Subcutaneous abdominal adipose tissue (tissue), 5 donors: Measurements from ENCODE around the gene HEXIM1.

Source experiments
- H3K27ac ChIP-seq: one replicate; pipeline ENCODE4 v1.7.0; 2013; ENCODE audit warnings: low read depth, mild to moderate bottlenecking, inconsistent platforms, low read length, moderate library complexity
- H3K27me3 ChIP-seq, 5 donors: one replicate each; pipeline ENCODE4 v1.7.0; 2013; ENCODE audit warnings: low read length in 5 of 5, inconsistent platforms in 1 of 5; ENCODE audit not compliant: control insufficient read depth in 5 of 5, insufficient read depth in 4 of 5
- H3K36me3 ChIP-seq, 5 donors: one replicate each; pipeline ENCODE4 v1.7.0; 2013; ENCODE audit warnings: low read length in 5 of 5; ENCODE audit not compliant: control insufficient read depth in 5 of 5, insufficient read depth in 5 of 5
- H3K4me1 ChIP-seq, 5 donors: one replicate each; pipeline ENCODE4 v1.7.0; 2013; ENCODE audit warnings: low read length in 5 of 5, mild to moderate bottlenecking in 3 of 5, moderate library complexity in 1 of 5; ENCODE audit not compliant: control insufficient read depth in 5 of 5, insufficient read depth in 5 of 5
- H3K4me3 ChIP-seq, 5 donors: one replicate each; pipeline ENCODE4 v1.7.0; 2013; ENCODE audit warnings: low read length in 5 of 5, low read depth in 1 of 5
- H3K9ac ChIP-seq, 5 donors: one replicate each; pipeline ENCODE4 v1.7.0; 2013; ENCODE audit warnings: low read length in 5 of 5, mild to moderate bottlenecking in 4 of 5, moderate library complexity in 3 of 5
- H3K9me3 ChIP-seq, 5 donors: one replicate each; pipeline ENCODE4 v1.7.0; 2013; ENCODE audit warnings: low read length in 5 of 5; ENCODE audit not compliant: control insufficient read depth in 5 of 5
- donor health status: healthy.
- donor health status: healthy.
- donor health status: healthy.
- donor health status: healthy.
- donor health status: healthy.

HEXIM1 gene

GRCh38 chr17:45150911-45151809 is 2.9 kb downstream of the HEXIM1 start:
- H3K27me3 ChIP-seq = peaks cover 0 to 3% (median 0%) of the 10 kb centered on the region in 5 donors
- peaks cover 17 to 55% (median 51%) of the 10 kb centered on the region in 5 donors for H3K4me1 ChIP-seq
- H3K9ac ChIP-seq = peak overlapping the region; percentile 9 to 95 (median 44)
- H3K36me3 ChIP-seq = peaks cover 0 to 3% (median 0%) of the 10 kb centered on the region in 5 donors
- H3K27ac ChIP-seq = peak overlapping the region; percentile 82
- no peaks in the 10 kb centered on the region for H3K9me3 ChIP-seq
- peak overlapping the region; percentile 55 to 96 (median 94) for H3K4me3 ChIP-seq

GRCh38 chr17:45155029-45155428 is 6.8 kb downstream of the HEXIM1 start:
- Histone ChIP-seq H3K4me3 (no peak overlapping the region), H3K9ac (no peak overlapping the region), H3K36me3 (peaks cover 0 to 3% (median 0%) of the 10 kb centered on the region in 5 donors), H3K9me3 (no peaks in the 10 kb centered on the region), H3K4me1 (peaks cover 9 to 57% (median 50%) of the 10 kb centered on the region in 5 donors), H3K27me3 (no peaks in the 10 kb centered on the region), H3K27ac (no peak overlapping the region)

GRCh38 chr17:45155483-45155882 is 7.2 kb downstream of the HEXIM1 start:
- Histone ChIP-seq H3K36me3 (peaks cover 0 to 3% (median 0%) of the 10 kb centered on the region in 5 donors), H3K4me1 (peaks cover 9 to 54% (median 51%) of the 10 kb centered on the region in 5 donors), H3K4me3 (no peak overlapping the region), H3K27ac (no peak overlapping the region), H3K27me3 (no peaks in the 10 kb centered on the region), H3K9me3 (no peaks in the 10 kb centered on the region), H3K9ac (no peak overlapping the region)

- Histone ChIP-seq H3K36me3 (peaks cover 0 to 3% (median 0%) of the 10 kb centered on the region in 5 donors), H3K9ac (no peak overlapping the region), H3K4me3 (no peak overlapping the region), H3K27ac (no peak overlapping the region), H3K27me3 (no peaks in the 10 kb centered on the region), H3K4me1 (peaks cover 5 to 46% (median 44%) of the 10 kb centered on the region in 5 donors), H3K9me3 (no peaks in the 10 kb centered on the region)
Observed at GRCh38 chr17:45156242-45156641, 8.0 kb downstream of the HEXIM1 start.

GRCh38 chr17:45160447-45161287 is 12.4 kb downstream of the HEXIM1 start:
- Histone ChIP-seq H3K27ac (peak overlapping the region; percentile 100), H3K4me3 (peak overlapping the region; percentile 91 to 98 (median 97)), H3K27me3 (no peaks in the 10 kb centered on the region), H3K4me1 (peaks cover 4 to 44% (median 39%) of the 10 kb centered on the region in 5 donors), H3K9me3 (no peaks in the 10 kb centered on the region), H3K9ac (peak overlapping the region; percentile 98 to 100 (median 100)), H3K36me3 (peaks cover 0 to 5% (median 2%) of the 10 kb centered on the region in 5 donors)

GRCh38 chr17:45161288-45162024 is 13.2 kb downstream of the HEXIM1 start, which contains the start of gene HEXIM2:
TSS of gene HEXIM2 (plus strand) at chr17:45161875. CDS start at chr17:45162794, 919 bp downstream.
- Histone ChIP-seq H3K27ac (peak within 1 kb of the TSS; percentile 100), H3K9ac (peak within 1 kb of the TSS; percentile 98 to 100 (median 100)), H3K4me3 (peak within 1 kb of the TSS; percentile 91 to 98 (median 97)), H3K9me3 (no peaks in the 10 kb centered on the region), H3K36me3 (peaks cover 0 to 5% (median 0%) of the 10 kb centered on the region in 5 donors), H3K27me3 (no peaks in the 10 kb centered on the region), H3K4me1 (peaks cover 4 to 44% (median 37%) of the 10 kb centered on the region in 5 donors)

GRCh38 chr17:45162025-45162687 is 13.9 kb downstream of the HEXIM1 start:
- peaks cover 0 to 5% (median 0%) of the 10 kb centered on the region in 5 donors for H3K36me3 ChIP-seq
- H3K4me1 ChIP-seq = peaks cover 4 to 44% (median 37%) of the 10 kb centered on the region in 5 donors
- H3K9me3 ChIP-seq = no peaks in the 10 kb centered on the region
- H3K9ac ChIP-seq = peak overlapping the region in 3 of 5 donors; percentile 1 to 65 (median 23)
- peak overlapping the region; percentile 47 to 98 (median 67) for H3K4me3 ChIP-seq
- H3K27me3 ChIP-seq = no peaks in the 10 kb centered on the region
- H3K27ac ChIP-seq = peak overlapping the region; percentile 33

- H3K9ac ChIP-seq = no peak overlapping the region
- peaks cover 0 to 16% (median 5%) of the 10 kb centered on the region in 5 donors for H3K36me3 ChIP-seq
Observed at GRCh38 chr17:45164734-45165269, 16.5 kb downstream of the HEXIM1 start.

More at GRCh38 chr17:45164734-45165269, 16.5 kb downstream of the HEXIM1 start:
- H3K4me3 ChIP-seq = no peak overlapping the region
- H3K9me3 ChIP-seq = no peaks in the 10 kb centered on the region
- H3K27me3 ChIP-seq = no peaks in the 10 kb centered on the region
- peaks cover 4 to 21% (median 15%) of the 10 kb centered on the region in 5 donors for H3K4me1 ChIP-seq
- H3K27ac ChIP-seq = no peak overlapping the region
